ENCODE results near the gene MAML3. TPM values are rescaled to one million over a fixed set of nuclear protein-coding genes. Genes with fewer than 3 reads are reported as not detected.

Gene MAML3
- total RNA-seq, 1 experiment from 2014 or later = not detected

- in situ Hi-C loops (cut with HindIII; ENCODE audit: low sequenced_read_pairs) = no loop called here
- no peak for DNase-seq (ENCODE audit: low spot score)
These were observed 307.2 kb downstream of the MAML3 start for GRCh38 chr4:139846766-139847165.

GRCh38 chr4:139845453-139846093 is 308.4 kb downstream of the MAML3 start:
- in situ Hi-C loops (cut with HindIII; ENCODE audit: low sequenced_read_pairs) = no loop called here
- no peak for DNase-seq (ENCODE audit: low spot score)

GRCh38 chr4:139844459-139845036 is 309.4 kb downstream of the MAML3 start:
- in situ Hi-C loops (cut with HindIII; ENCODE audit: low sequenced_read_pairs) = no loop called here
- DNase-seq (ENCODE audit: low spot score) = peak; percentile 44

- DNase-seq (ENCODE audit: low spot score) = no peak
- in situ Hi-C loops (cut with HindIII; ENCODE audit: low sequenced_read_pairs) = no loop called here
These were observed 309.9 kb downstream of the MAML3 start for GRCh38 chr4:139844057-139844456.

GRCh38 chr4:139843641-139844040 is 310.3 kb downstream of the MAML3 start:
- no peak for DNase-seq (ENCODE audit: low spot score)
- in situ Hi-C loops (cut with HindIII; ENCODE audit: low sequenced_read_pairs) = no loop called here

- no peak for DNase-seq (ENCODE audit: low spot score)
- in situ Hi-C loops (cut with HindIII; ENCODE audit: low sequenced_read_pairs) = no loop called here
These were observed 312.4 kb downstream of the MAML3 start for GRCh38 chr4:139841464-139842195.

- no peak for DNase-seq (ENCODE audit: low spot score)
- in situ Hi-C loops (cut with HindIII; ENCODE audit: low sequenced_read_pairs) = no loop called here
These were observed 313.2 kb downstream of the MAML3 start for GRCh38 chr4:139840773-139841172.

- DNase-seq (ENCODE audit: low spot score) = no peak
- in situ Hi-C loops (cut with HindIII; ENCODE audit: low sequenced_read_pairs) = no loop called here
These were observed 314.5 kb downstream of the MAML3 start for GRCh38 chr4:139839403-139840031.

- no peak for DNase-seq (ENCODE audit: low spot score)
- in situ Hi-C loops (cut with HindIII; ENCODE audit: low sequenced_read_pairs) = no loop called here
These were observed 315.2 kb downstream of the MAML3 start for GRCh38 chr4:139838811-139839210.

GRCh38 chr4:139834981-139835391 is 319.0 kb downstream of the MAML3 start:
- DNase-seq (ENCODE audit: low spot score) = no peak
- in situ Hi-C loops (cut with HindIII; ENCODE audit: low sequenced_read_pairs) = no loop called here

GRCh38 chr4:139834226-139834662 is 319.7 kb downstream of the MAML3 start:
- DNase-seq (ENCODE audit: low spot score) = no peak
- in situ Hi-C loops (cut with HindIII; ENCODE audit: low sequenced_read_pairs) = no loop called here

GRCh38 chr4:139833151-139833910 is 320.7 kb downstream of the MAML3 start:
- DNase-seq (ENCODE audit: low spot score) = no peak
- in situ Hi-C loops (cut with HindIII; ENCODE audit: low sequenced_read_pairs) = no loop called here

GRCh38 chr4:139828966-139829664 is 324.9 kb downstream of the MAML3 start:
- in situ Hi-C loops (cut with HindIII; ENCODE audit: low sequenced_read_pairs) = no loop called here
- DNase-seq (ENCODE audit: low spot score) = no peak

- in situ Hi-C loops (cut with HindIII; ENCODE audit: low sequenced_read_pairs) = no loop called here
- peak; percentile 61 for DNase-seq (ENCODE audit: low spot score)
These were observed 327.6 kb downstream of the MAML3 start for GRCh38 chr4:139826426-139826825.

GRCh38 chr4:139825523-139826014 is 328.4 kb downstream of the MAML3 start:
- in situ Hi-C loops (cut with HindIII; ENCODE audit: low sequenced_read_pairs) = no loop called here

GRCh38 chr4:139824882-139825522 is 329.0 kb downstream of the MAML3 start:
- in situ Hi-C loops (cut with HindIII; ENCODE audit: low sequenced_read_pairs) = no loop called here
- peak; percentile 64 for DNase-seq (ENCODE audit: low spot score)

More at GRCh38 chr4:139825523-139826014, 328.4 kb downstream of the MAML3 start:
- peak; percentile 81 for DNase-seq (ENCODE audit: low spot score)

- in situ Hi-C loops (cut with HindIII; ENCODE audit: low sequenced_read_pairs) = no loop called here
- DNase-seq (ENCODE audit: low spot score) = no peak
These were observed 330.2 kb downstream of the MAML3 start for GRCh38 chr4:139823746-139824145.

- no peak for DNase-seq (ENCODE audit: low spot score)
- in situ Hi-C loops (cut with HindIII; ENCODE audit: low sequenced_read_pairs) = no loop called here
These were observed 330.6 kb downstream of the MAML3 start for GRCh38 chr4:139823345-139823744.

Data from G401 (cell line).